AG04450 (cell line): ENCODE measurements around the gene GPS1. TPM values are rescaled to one million over a fixed set of nuclear protein-coding genes. Genes with fewer than 3 reads are reported as not detected.

Experiments
- CTCF ChIA-PET: fragments of 300-600, 350-600 bp; formaldehyde crosslinking; extraction: SDS; loops from one replicate; lab custom pipeline; 2022; ENCODE audit warnings: antibody characterized with exemption, inconsistent platforms; lab: Charles Lee
- POLR2A ChIA-PET: fragments of 350-600 bp; formaldehyde crosslinking; extraction: SDS; loops from one replicate; lab custom pipeline; 2021; ENCODE audit warnings: antibody characterized with exemption, inconsistent platforms; lab: Yijun Ruan, JAX
- DNase-seq: peaks from one replicate; pipeline ENCODE4 v3.0.0-alpha.2; 2011; ENCODE audit warnings: low read depth, low spot score
- H3K27ac ChIP-seq: one replicate; pipeline ENCODE4 v1.5.1; 2012; ENCODE audit warnings: low read depth, low read length, control low read depth
- H3K27me3 ChIP-seq: one replicate; pipeline ENCODE4 v1.6.0; 2012; ENCODE audit warnings: low read length; ENCODE audit not compliant: control insufficient read depth, insufficient read depth
- H3K4me3 ChIP-seq: 2 replicates; pipeline ENCODE4 v1.5.1; 2011; ENCODE audit warnings: mild to moderate bottlenecking, low read depth, low read length, control low read depth
- H3K9me3 ChIP-seq: 2 replicates; pipeline ENCODE4 v1.5.1; 2012; ENCODE audit warnings: low read length; ENCODE audit not compliant: control insufficient read depth, insufficient read depth
- CTCF ChIP-seq: IDR thresholded peaks from 2 replicates; pipeline ENCODE4 v1.5.1; 2011; ENCODE audit warnings: low read depth, low read length, control low read depth, inconsistent platforms
- polyA plus RNA-seq: library from polyadenylated mRNA; depleted of rRNA; stranded (reverse); fragments of >200 nt; gene quantifications from 2 replicates; pipeline ENCODE4 v1.2.3, GENCODE V29; 2011

The GPS1 gene
- polyA plus RNA-seq, 1 experiment = 63.1 TPM

GRCh38 chr17:82084373-82085030 lies 32.8 kb downstream of the GPS1 start:
- ChIA-PET POLR2A (no interaction called here), CTCF (no interaction called here)
- H3K4me3 ChIP-seq = no peak overlapping the region
- H3K27me3 ChIP-seq = no peaks in the 10 kb centered on the region
- H3K27ac ChIP-seq = no peak overlapping the region
- TF ChIP-seq CTCF = no peak
- DNase-seq = no peak
- no peaks in the 10 kb centered on the region; the same call in 1 of the 2 replicates for H3K9me3 ChIP-seq

- Histone ChIP-seq H3K27ac (no peak overlapping the region), H3K27me3 (no peaks in the 10 kb centered on the region), H3K9me3 (no peaks in the 10 kb centered on the region; the same call in 1 of the 2 replicates), H3K4me3 (no peak overlapping the region)
- ChIA-PET CTCF (no interaction called here), POLR2A (no interaction called here)
- TF ChIP-seq CTCF = no peak
- no peak for DNase-seq
These were observed 33.5 kb downstream of the GPS1 start for GRCh38 chr17:82085031-82085861.

GRCh38 chr17:82085931-82086764 lies 34.5 kb downstream of the GPS1 start:
- DNase-seq = no peak
- H3K27me3 ChIP-seq = no peaks in the 10 kb centered on the region
- H3K9me3 ChIP-seq = no peaks in the 10 kb centered on the region; the same call in 1 of the 2 replicates
- no peak overlapping the region for H3K4me3 ChIP-seq
- no peak for TF ChIP-seq CTCF
- ChIA-PET POLR2A (no interaction called here), CTCF (no interaction called here)
- H3K27ac ChIP-seq = no peak overlapping the region

GRCh38 chr17:82086941-82087906 lies 35.5 kb downstream of the GPS1 start:
- no peak for TF ChIP-seq CTCF
- ChIA-PET POLR2A (no interaction called here), CTCF (no interaction called here)
- H3K27ac ChIP-seq = no peak overlapping the region
- no peak for DNase-seq
- H3K27me3 ChIP-seq = no peaks in the 10 kb centered on the region
- H3K9me3 ChIP-seq = no peaks in the 10 kb centered on the region; the same call in 1 of the 2 replicates
- no peak overlapping the region for H3K4me3 ChIP-seq
